ENCODE measurements around the gene ACAT1.
A peak's percentile ranks its signal among the peaks of the same experiment; 100 is the strongest.
"Not testable (repeated sequence)": the region's sequence is repeated elsewhere in the genome, so short reads cannot be mapped to it uniquely, and the experiment has no call there.

ACAT1 gene

DNA sequence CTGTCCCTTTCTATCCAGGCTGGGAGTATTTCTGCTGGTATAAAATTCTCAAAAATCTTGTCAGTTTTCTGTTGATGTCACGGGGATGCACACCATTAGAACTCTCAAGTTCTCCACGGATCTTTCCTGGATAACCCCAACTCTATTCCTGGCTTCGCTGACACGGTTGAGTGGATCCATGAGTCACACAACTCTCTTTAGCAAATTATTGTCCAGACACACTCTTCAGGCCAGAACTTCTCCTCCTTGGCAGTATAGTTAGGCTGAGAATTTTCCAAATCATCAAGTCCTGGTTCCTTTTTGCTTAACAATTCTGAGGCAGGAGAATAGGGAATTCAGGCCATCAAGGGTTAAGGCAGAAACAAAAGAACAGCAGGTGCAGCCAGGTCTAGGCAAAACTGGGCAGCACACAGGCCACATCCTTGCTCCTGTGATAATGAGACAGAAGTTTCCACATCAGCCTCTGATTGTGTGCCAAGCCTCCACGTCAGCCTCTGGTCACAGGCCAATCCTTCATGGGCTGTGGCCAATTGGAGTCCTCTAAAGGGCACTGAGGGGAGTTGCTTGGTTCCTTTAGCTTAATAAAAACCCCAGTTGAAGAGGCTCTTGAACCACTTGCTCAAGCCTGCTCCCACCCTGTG, 5.7 kb upstream of the ACAT1 start:
- Histone ChIP-seq H3K4me3 (ENCODE audit: low read length in 2 of 2) (no peak overlapping the region), H3K27ac (ENCODE audit: low read depth in 2 of 2, low read length in 2 of 2) (peak overlapping the region; percentile 9 to 26), H3K9me3 (ENCODE audit: control insufficient read depth in 2 of 2, low read length in 2 of 2) (no peaks in the 10 kb centered on the region), H3K4me1 (ENCODE audit: control insufficient read depth in 2 of 2, insufficient read depth in 2 of 2, low read length in 2 of 2) (no peaks in the 10 kb centered on the region), H3K36me3 (ENCODE audit: control insufficient read depth in 2 of 2, insufficient read depth in 2 of 2, low read length in 2 of 2) (no peaks in the 10 kb centered on the region), H3K9ac (ENCODE audit: low read depth in 1 of 2, low read length in 2 of 2) (peak overlapping the region in 1 of 2 donors; percentile 15), H3K27me3 (ENCODE audit: control insufficient read depth in 2 of 2, insufficient read depth in 2 of 2, low read length in 2 of 2) (no peaks in the 10 kb centered on the region)

DNA sequence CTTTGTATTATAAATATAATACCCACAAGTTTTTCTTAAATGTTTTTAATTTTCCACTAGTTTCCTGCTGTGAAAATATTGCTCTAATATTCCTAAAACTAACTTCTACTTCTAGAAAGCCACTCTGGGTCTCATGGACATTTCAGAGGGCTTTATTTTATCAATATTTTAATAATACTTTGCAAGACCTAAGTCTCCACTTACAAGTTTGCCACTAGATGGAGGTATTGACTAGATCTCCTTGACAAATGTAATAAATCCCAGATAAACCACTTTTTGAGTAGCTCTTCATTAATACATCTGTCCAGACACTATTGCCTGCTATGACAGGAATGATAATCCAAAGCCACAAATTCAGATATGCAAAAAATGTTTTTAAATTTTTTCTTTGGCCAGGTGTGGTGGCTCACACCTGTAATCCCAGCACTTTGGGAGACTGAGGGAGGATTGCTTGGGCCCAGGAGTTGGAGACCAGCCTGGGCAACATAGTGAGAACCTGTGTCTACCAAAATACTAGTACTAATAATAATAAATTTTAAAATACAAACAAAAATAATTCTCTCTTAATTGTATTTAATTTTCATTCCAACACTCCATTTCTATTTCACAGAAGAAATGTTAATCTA, 3.5 kb upstream of the ACAT1 start:
- Histone ChIP-seq H3K9me3 (ENCODE audit: control insufficient read depth in 2 of 2, low read length in 2 of 2) (no peaks in the 10 kb centered on the region), H3K27me3 (ENCODE audit: control insufficient read depth in 2 of 2, insufficient read depth in 2 of 2, low read length in 2 of 2) (no peaks in the 10 kb centered on the region), H3K9ac (ENCODE audit: low read depth in 1 of 2, low read length in 2 of 2) (no peak overlapping the region), H3K27ac (ENCODE audit: low read depth in 2 of 2, low read length in 2 of 2) (no peak overlapping the region), H3K36me3 (ENCODE audit: control insufficient read depth in 2 of 2, insufficient read depth in 2 of 2, low read length in 2 of 2) (no peaks in the 10 kb centered on the region), H3K4me1 (ENCODE audit: control insufficient read depth in 2 of 2, insufficient read depth in 2 of 2, low read length in 2 of 2) (peaks cover 9 to 13% of the 10 kb centered on the region in 2 donors), H3K4me3 (ENCODE audit: low read length in 2 of 2) (no peak overlapping the region)

DNA sequence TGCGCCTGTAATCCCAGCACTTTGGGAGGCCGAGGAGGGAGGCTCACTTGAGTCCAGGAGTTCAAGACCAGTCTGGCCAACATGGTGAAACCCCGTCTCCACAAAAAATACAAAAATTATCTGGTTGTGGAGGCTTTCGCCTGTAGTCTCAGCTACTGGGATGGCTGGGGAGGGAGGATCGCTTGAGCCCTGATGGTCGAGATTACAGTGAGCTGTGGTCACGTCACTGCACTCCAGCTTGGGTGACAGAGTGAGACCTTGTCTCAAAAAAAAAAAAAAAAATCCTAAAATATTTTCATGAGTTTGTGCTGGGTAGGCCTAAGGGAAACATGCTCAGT, 462 bp upstream of the ACAT1 start:
- not testable (repeated sequence) for H3K9me3 ChIP-seq (ENCODE audit: control insufficient read depth in 2 of 2, low read length in 2 of 2); H3K36me3 ChIP-seq (ENCODE audit: control insufficient read depth in 2 of 2, insufficient read depth in 2 of 2, low read length in 2 of 2); H3K27me3 ChIP-seq (ENCODE audit: control insufficient read depth in 2 of 2, insufficient read depth in 2 of 2, low read length in 2 of 2)
- Histone ChIP-seq H3K9ac (ENCODE audit: low read depth in 1 of 2, low read length in 2 of 2) (peak overlapping the region; percentile 9 to 79), H3K4me3 (ENCODE audit: low read length in 2 of 2) (peak overlapping the region; percentile 85 to 86), H3K27ac (ENCODE audit: low read depth in 2 of 2, low read length in 2 of 2) (peak overlapping the region; percentile 92 to 94), H3K4me1 (ENCODE audit: control insufficient read depth in 2 of 2, insufficient read depth in 2 of 2, low read length in 2 of 2) (peaks cover 21 to 25% of the 10 kb centered on the region in 2 donors)

DNA sequence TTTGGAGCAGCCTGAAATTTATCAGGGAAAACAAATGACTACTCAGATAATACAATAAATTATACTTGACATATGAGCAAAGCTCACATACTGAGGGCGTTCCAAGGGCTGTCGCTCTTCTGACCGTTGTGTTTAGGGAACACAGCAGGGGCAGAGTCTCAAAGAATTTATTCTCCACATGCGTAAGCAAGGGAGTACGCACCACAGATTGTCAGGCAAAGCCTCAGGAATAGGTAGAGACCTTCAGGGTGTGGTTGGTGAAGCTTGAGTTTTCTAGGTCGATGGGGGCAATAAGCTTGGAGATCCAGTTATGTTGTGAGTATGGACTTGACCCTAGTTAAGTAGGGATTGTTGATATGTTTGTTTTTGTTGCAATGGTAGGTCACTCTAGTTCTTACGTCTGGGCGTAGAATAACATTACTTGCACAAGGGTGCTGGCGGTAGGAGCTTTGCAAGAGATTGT, 830 bp downstream of the ACAT1 start:
- Histone ChIP-seq H3K9me3 (ENCODE audit: control insufficient read depth in 2 of 2, low read length in 2 of 2) (no peaks in the 10 kb centered on the region), H3K4me1 (ENCODE audit: control insufficient read depth in 2 of 2, insufficient read depth in 2 of 2, low read length in 2 of 2) (peaks cover 21 to 25% of the 10 kb centered on the region in 2 donors), H3K4me3 (ENCODE audit: low read length in 2 of 2) (peak overlapping the region; percentile 85 to 86), H3K9ac (ENCODE audit: low read depth in 1 of 2, low read length in 2 of 2) (peak overlapping the region; percentile 79 to 88), H3K36me3 (ENCODE audit: control insufficient read depth in 2 of 2, insufficient read depth in 2 of 2, low read length in 2 of 2) (no peaks in the 10 kb centered on the region), H3K27ac (ENCODE audit: low read depth in 2 of 2, low read length in 2 of 2) (peak overlapping the region; percentile 92 to 94), H3K27me3 (ENCODE audit: control insufficient read depth in 2 of 2, insufficient read depth in 2 of 2, low read length in 2 of 2) (no peaks in the 10 kb centered on the region)

- H3K4me3 ChIP-seq (ENCODE audit: low read length in 2 of 2), result no peak overlapping the region
- H3K9me3 ChIP-seq (ENCODE audit: control insufficient read depth in 2 of 2, low read length in 2 of 2), result no peaks in the 10 kb centered on the region
- H3K9ac ChIP-seq (ENCODE audit: low read depth in 1 of 2, low read length in 2 of 2), result no peak overlapping the region
- no peak overlapping the region for H3K27ac ChIP-seq (ENCODE audit: low read depth in 2 of 2, low read length in 2 of 2)
- peaks cover 21 to 25% of the 10 kb centered on the region in 2 donors for H3K4me1 ChIP-seq (ENCODE audit: control insufficient read depth in 2 of 2, insufficient read depth in 2 of 2, low read length in 2 of 2)
- no peaks in the 10 kb centered on the region for H3K27me3 ChIP-seq (ENCODE audit: control insufficient read depth in 2 of 2, insufficient read depth in 2 of 2, low read length in 2 of 2)
- peaks cover 0 to 6% of the 10 kb centered on the region in 2 donors for H3K36me3 ChIP-seq (ENCODE audit: control insufficient read depth in 2 of 2, insufficient read depth in 2 of 2, low read length in 2 of 2)
Observed at GRCh38 chr11:108125096-108125495, 3.7 kb downstream of the ACAT1 start.

DNA sequence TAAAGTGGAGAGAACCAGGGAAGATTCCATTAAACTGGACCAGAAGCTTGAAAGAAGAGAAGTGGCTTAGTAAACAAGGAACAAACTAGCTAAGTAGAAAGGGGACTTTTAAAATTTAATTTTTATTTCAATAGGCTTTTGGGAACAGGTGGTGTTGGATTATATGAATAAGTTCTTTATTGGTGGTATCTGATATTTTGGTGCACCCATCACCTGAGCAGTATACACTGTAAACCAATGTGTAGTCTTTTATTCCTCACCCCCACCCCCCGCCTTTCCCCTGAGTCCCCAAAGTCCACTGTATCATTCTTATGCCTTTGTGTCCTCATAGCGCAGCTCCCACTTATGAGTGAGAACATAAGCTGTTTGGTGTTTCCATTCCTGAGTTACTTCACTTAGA, 7.4 kb downstream of the ACAT1 start:
- H3K36me3 ChIP-seq (ENCODE audit: control insufficient read depth in 2 of 2, insufficient read depth in 2 of 2, low read length in 2 of 2), result peaks cover 3 to 10% of the 10 kb centered on the region in 2 donors

DNA sequence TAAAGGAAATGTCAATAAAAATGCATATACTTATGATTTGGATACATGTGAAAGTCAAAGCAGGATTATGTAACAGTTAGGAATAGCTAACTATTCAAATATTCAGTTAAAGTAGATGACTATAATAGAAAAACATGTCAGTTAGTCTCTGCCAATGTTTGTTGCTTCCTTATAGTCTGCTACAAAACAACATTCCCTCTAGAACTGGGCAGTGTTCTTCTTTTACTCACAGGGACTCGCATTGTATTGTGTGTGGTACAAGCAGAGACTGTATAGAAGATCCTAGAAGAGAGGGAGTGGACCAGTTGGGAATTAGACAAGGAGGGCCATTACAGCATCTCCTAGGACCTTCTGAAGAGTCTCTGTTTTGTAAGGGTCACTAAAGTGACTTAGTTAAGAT, 10.6 kb downstream of the ACAT1 start:
- Histone ChIP-seq H3K27me3 (ENCODE audit: control insufficient read depth in 2 of 2, insufficient read depth in 2 of 2, low read length in 2 of 2) (no peaks in the 10 kb centered on the region), H3K36me3 (ENCODE audit: control insufficient read depth in 2 of 2, insufficient read depth in 2 of 2, low read length in 2 of 2) (peaks cover 12 to 17% of the 10 kb centered on the region in 2 donors), H3K9ac (ENCODE audit: low read depth in 1 of 2, low read length in 2 of 2) (no peak overlapping the region), H3K9me3 (ENCODE audit: control insufficient read depth in 2 of 2, low read length in 2 of 2) (no peaks in the 10 kb centered on the region), H3K4me3 (ENCODE audit: low read length in 2 of 2) (no peak overlapping the region), H3K27ac (ENCODE audit: low read depth in 2 of 2, low read length in 2 of 2) (no peak overlapping the region), H3K4me1 (ENCODE audit: control insufficient read depth in 2 of 2, insufficient read depth in 2 of 2, low read length in 2 of 2) (no peaks in the 10 kb centered on the region)

More for the DNA sequence above, 7.4 kb downstream of the ACAT1 start:
- H3K27me3 ChIP-seq (ENCODE audit: control insufficient read depth in 2 of 2, insufficient read depth in 2 of 2, low read length in 2 of 2), result no peaks in the 10 kb centered on the region
- H3K9ac ChIP-seq (ENCODE audit: low read depth in 1 of 2, low read length in 2 of 2), result no peak overlapping the region
- H3K4me1 ChIP-seq (ENCODE audit: control insufficient read depth in 2 of 2, insufficient read depth in 2 of 2, low read length in 2 of 2), result peaks cover 4 to 9% of the 10 kb centered on the region in 2 donors
- no peaks in the 10 kb centered on the region for H3K9me3 ChIP-seq (ENCODE audit: control insufficient read depth in 2 of 2, low read length in 2 of 2)
- no peak overlapping the region for H3K4me3 ChIP-seq (ENCODE audit: low read length in 2 of 2)
- no peak overlapping the region for H3K27ac ChIP-seq (ENCODE audit: low read depth in 2 of 2, low read length in 2 of 2)

- not testable (repeated sequence) for H3K27ac ChIP-seq (ENCODE audit: low read depth in 2 of 2, low read length in 2 of 2); H3K9me3 ChIP-seq (ENCODE audit: control insufficient read depth in 2 of 2, low read length in 2 of 2); H3K4me3 ChIP-seq (ENCODE audit: low read length in 2 of 2); H3K4me1 ChIP-seq (ENCODE audit: control insufficient read depth in 2 of 2, insufficient read depth in 2 of 2, low read length in 2 of 2); H3K9ac ChIP-seq (ENCODE audit: low read depth in 1 of 2, low read length in 2 of 2); H3K27me3 ChIP-seq (ENCODE audit: control insufficient read depth in 2 of 2, insufficient read depth in 2 of 2, low read length in 2 of 2)
- H3K36me3 ChIP-seq (ENCODE audit: control insufficient read depth in 2 of 2, insufficient read depth in 2 of 2, low read length in 2 of 2), result peaks cover 12 to 22% of the 10 kb centered on the region in 2 donors
Observed at GRCh38 chr11:108132993-108133538, 11.7 kb downstream of the ACAT1 start.

GRCh38 chr11:108135845-108136544, 14.6 kb downstream of the ACAT1 start:
- Histone ChIP-seq H3K27me3 (ENCODE audit: control insufficient read depth in 2 of 2, insufficient read depth in 2 of 2, low read length in 2 of 2) (no peaks in the 10 kb centered on the region), H3K36me3 (ENCODE audit: control insufficient read depth in 2 of 2, insufficient read depth in 2 of 2, low read length in 2 of 2) (peaks cover 24 to 32% of the 10 kb centered on the region in 2 donors), H3K9me3 (ENCODE audit: control insufficient read depth in 2 of 2, low read length in 2 of 2) (no peaks in the 10 kb centered on the region), H3K27ac (ENCODE audit: low read depth in 2 of 2, low read length in 2 of 2) (no peak overlapping the region), H3K4me3 (ENCODE audit: low read length in 2 of 2) (no peak overlapping the region), H3K9ac (ENCODE audit: low read depth in 1 of 2, low read length in 2 of 2) (no peak overlapping the region), H3K4me1 (ENCODE audit: control insufficient read depth in 2 of 2, insufficient read depth in 2 of 2, low read length in 2 of 2) (no peaks in the 10 kb centered on the region)

- no peaks in the 10 kb centered on the region for H3K9me3 ChIP-seq (ENCODE audit: control insufficient read depth in 2 of 2, low read length in 2 of 2)
- no peaks in the 10 kb centered on the region for H3K4me1 ChIP-seq (ENCODE audit: control insufficient read depth in 2 of 2, insufficient read depth in 2 of 2, low read length in 2 of 2)
- H3K9ac ChIP-seq (ENCODE audit: low read depth in 1 of 2, low read length in 2 of 2), result no peak overlapping the region
- H3K27ac ChIP-seq (ENCODE audit: low read depth in 2 of 2, low read length in 2 of 2), result no peak overlapping the region
- no peak overlapping the region for H3K4me3 ChIP-seq (ENCODE audit: low read length in 2 of 2)
- no peaks in the 10 kb centered on the region for H3K27me3 ChIP-seq (ENCODE audit: control insufficient read depth in 2 of 2, insufficient read depth in 2 of 2, low read length in 2 of 2)
- peaks cover 29 to 34% of the 10 kb centered on the region in 2 donors for H3K36me3 ChIP-seq (ENCODE audit: control insufficient read depth in 2 of 2, insufficient read depth in 2 of 2, low read length in 2 of 2)
Observed at GRCh38 chr11:108137212-108137611, 15.8 kb downstream of the ACAT1 start.
